Ishikawa (cell line): ENCODE data around the gene FAM204A.

ENCODE experiments used
- CEBPB ChIP-seq: IDR thresholded peaks from 2 replicates; pipeline ENCODE4 v1.6.1; 2012
- CREB1 ChIP-seq: IDR thresholded peaks from 2 replicates; pipeline ENCODE4 v1.6.1; 2012; ENCODE audit warnings: low read depth
- EGR1 ChIP-seq: IDR thresholded peaks from 2 replicates; pipeline ENCODE4 v1.6.1; 2012
- EP300 ChIP-seq: IDR thresholded peaks from 2 replicates; pipeline ENCODE4 v1.6.1; 2012; ENCODE audit warnings: borderline replicate concordance
- FOXM1 ChIP-seq: IDR thresholded peaks from 2 replicates; pipeline ENCODE4 v1.6.1; 2012; ENCODE audit warnings: low read depth, borderline replicate concordance
- NFIC ChIP-seq: IDR thresholded peaks from 2 replicates; pipeline ENCODE4 v1.6.1; 2012
- RAD21 ChIP-seq: IDR thresholded peaks from 2 replicates; pipeline ENCODE4 v1.6.1; 2012; ENCODE audit warnings: low read depth
- REST ChIP-seq: IDR thresholded peaks from 2 replicates; pipeline ENCODE4 v1.6.1; 2012; ENCODE audit warnings: low read depth, mild to moderate bottlenecking
- TAF1 ChIP-seq: IDR thresholded peaks from 2 replicates; pipeline ENCODE4 v1.6.1; 2012; ENCODE audit warnings: low read depth, mild to moderate bottlenecking
- TCF12 ChIP-seq: IDR thresholded peaks from 2 replicates; pipeline ENCODE4 v1.6.1; 2012; ENCODE audit warnings: low read depth
- TEAD4 ChIP-seq: IDR thresholded peaks from 2 replicates; pipeline ENCODE4 v1.6.1; 2012
- USF1 ChIP-seq: IDR thresholded peaks from 2 replicates; pipeline ENCODE4 v1.6.1; 2012
- YY1 ChIP-seq: IDR thresholded peaks from 2 replicates; pipeline ENCODE4 v1.6.1; 2012; ENCODE audit warnings: low read depth
- ZBTB7A ChIP-seq: IDR thresholded peaks from 2 replicates; pipeline ENCODE4 v1.6.1; 2012; ENCODE audit warnings: low read depth
- TF ChIP-seq, protein P1 (sequence below): IDR thresholded peaks from 2 replicates; pipeline ENCODE4 v1.6.1; 2012

Gene FAM204A

GRCh38 chr10:118314882-118315281, 27.2 kb downstream of the FAM204A start:
- no peak for TF ChIP-seq NFIC

DNA sequence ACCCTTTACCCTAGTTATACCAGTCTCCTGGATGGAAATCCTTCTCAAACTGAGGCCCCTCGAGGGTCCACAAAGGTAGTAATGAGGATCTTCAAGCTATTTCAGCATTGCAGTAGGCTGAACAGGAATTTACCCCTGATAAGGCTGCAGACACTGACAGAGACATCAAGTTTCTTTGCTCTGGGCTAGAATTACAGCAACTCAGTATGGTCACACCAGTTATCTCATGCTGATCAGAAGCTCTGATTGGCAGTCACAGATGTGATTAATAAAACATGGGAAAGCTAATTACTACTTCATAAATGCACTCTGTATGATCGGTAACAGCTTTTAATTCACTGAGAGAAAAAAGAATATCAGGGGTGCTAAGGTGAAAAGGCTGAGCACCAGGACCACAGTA, 30.6 kb downstream of the FAM204A start:
- TF ChIP-seq EP300 (no peak), TAF1 (no peak), ZBTB7A (no peak), REST (no peak), TEAD4 (no peak), CEBPB (no peak), RAD21 (no peak), CREB1 (no peak), YY1 (no peak)
- TF ChIP-seq, protein P1, sequence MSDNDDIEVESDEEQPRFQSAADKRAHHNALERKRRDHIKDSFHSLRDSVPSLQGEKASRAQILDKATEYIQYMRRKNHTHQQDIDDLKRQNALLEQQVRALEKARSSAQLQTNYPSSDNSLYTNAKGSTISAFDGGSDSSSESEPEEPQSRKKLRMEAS: no peak

GRCh38 chr10:118310822-118311221, 31.3 kb downstream of the FAM204A start:
- TF ChIP-seq FOXM1 (no peak), YY1 (no peak), CEBPB (no peak), USF1 (no peak), TAF1 (no peak), REST (no peak), CREB1 (no peak), EGR1 (no peak), EP300 (no peak), TEAD4 (no peak), TCF12 (no peak)
- TF ChIP-seq, protein P1: no peak

GRCh38 chr10:118309911-118310310, 32.2 kb downstream of the FAM204A start:
- TF ChIP-seq EGR1: no peak

DNA sequence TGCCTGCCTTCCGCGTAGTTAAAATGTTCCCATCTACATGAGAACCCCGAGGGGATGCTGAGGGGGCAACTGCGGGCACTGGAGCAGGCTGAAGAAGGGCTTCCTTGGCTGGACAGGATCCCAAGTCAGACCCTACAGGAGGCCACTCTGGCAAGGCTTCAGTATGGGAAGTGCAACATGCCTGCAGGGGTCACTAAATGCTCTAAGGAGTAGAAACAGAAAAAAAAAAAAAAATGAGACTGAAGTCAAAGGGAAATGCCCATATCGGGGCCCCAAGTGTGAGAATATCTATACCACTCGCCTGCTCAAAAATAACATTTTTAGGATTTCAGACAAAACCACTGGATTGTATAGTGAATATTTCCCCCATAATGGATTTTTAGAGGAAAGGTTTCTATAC, 33.5 kb downstream of the FAM204A start:
- TF ChIP-seq CREB1 (no peak), TEAD4 (no peak), TAF1 (no peak), USF1 (no peak)

DNA sequence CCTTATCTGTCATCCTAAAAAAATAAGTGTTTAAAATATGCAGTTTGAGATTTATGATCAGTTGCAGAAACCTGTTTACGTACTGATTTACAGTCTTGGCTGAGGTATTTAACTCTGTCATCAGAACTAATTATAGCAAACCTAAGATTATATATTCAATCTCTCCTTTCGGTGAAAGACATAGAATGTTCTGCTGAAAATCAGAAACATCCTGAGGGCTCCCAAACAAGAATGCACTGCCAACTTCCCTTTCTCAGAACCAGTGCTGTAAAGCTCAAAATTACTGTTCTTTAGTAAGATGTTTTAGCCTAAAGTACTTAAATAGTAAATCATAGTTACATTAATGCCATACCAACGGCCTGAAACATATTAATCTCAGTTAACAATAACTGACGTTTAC, 34.3 kb downstream of the FAM204A start:
- no peak for TF ChIP-seq CEBPB
- no peak for TF ChIP-seq TCF12
- no peak for TF ChIP-seq NFIC
- no peak for TF ChIP-seq EGR1
- TF ChIP-seq TEAD4: no peak
- no peak for TF ChIP-seq FOXM1
- no peak for TF ChIP-seq YY1

DNA sequence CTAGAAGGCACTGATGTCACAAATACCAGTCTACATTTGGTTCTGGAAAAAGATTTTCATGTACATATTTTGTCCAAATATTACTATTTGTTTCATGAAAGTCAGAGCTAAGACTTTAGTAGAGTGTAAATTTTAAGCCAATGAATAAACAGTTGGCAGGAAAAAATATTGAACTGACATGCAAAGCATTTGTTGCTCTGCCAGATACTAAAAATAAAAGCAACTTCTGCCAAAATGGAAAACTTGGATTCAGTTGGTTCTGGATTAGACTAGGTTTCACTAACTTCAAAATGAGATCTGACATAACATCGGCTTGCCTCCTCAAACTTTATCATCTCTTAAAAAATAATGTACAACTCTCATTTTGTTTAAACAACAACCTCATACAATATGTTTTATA, 34.9 kb downstream of the FAM204A start:
- no peak for TF ChIP-seq TEAD4
- no peak for TF ChIP-seq TCF12
- TF ChIP-seq CREB1: no peak
- no peak for TF ChIP-seq CEBPB
- no peak for TF ChIP-seq RAD21
- TF ChIP-seq, protein P1: no peak
- TF ChIP-seq YY1: no peak
- no peak for TF ChIP-seq EGR1
- TF ChIP-seq FOXM1: no peak
- TF ChIP-seq USF1: no peak
- TF ChIP-seq NFIC: no peak
- TF ChIP-seq EP300: no peak
- TF ChIP-seq REST: no peak
